Limb (tissue), 2 donors: Measurements from ENCODE around the gene GPRIN2.
"Not testable (repeated sequence)": the region's sequence is repeated elsewhere in the genome, so short reads cannot be mapped to it uniquely, and the experiment has no call there.

Experiments
- DNase-seq, 2 donors: peaks; one replicate each; pipeline ENCODE4 v3.0.0-alpha.2; 2016; ENCODE audit errors: extremely low spot score in 2 of 2

GPRIN2 gene

GRCh38 chr10:46523119-46523961, 33.1 kb downstream of the GPRIN2 start:
- DNase-seq, result no peak

GRCh38 chr10:46522295-46523118, 34.0 kb downstream of the GPRIN2 start:
- no peak for DNase-seq

GRCh38 chr10:46520941-46521340, 35.5 kb downstream of the GPRIN2 start:
- peak in 1 of 2 donors; percentile 62 for DNase-seq

GRCh38 chr10:46520381-46520780, 36.1 kb downstream of the GPRIN2 start:
- DNase-seq, result no peak

- DNase-seq, result no peak
These were observed 38.3 kb downstream of the GPRIN2 start for GRCh38 chr10:46518028-46518725.

GRCh38 chr10:46517541-46517940, 38.9 kb downstream of the GPRIN2 start:
- no peak for DNase-seq

GRCh38 chr10:46516660-46517416, 39.6 kb downstream of the GPRIN2 start:
- peak; percentile 24 to 60 for DNase-seq

- DNase-seq, result peak in 1 of 2 donors; percentile 21
These were observed 40.7 kb downstream of the GPRIN2 start for GRCh38 chr10:46515793-46516192.

GRCh38 chr10:46515366-46515765, 41.1 kb downstream of the GPRIN2 start:
- DNase-seq, result no peak

GRCh38 chr10:46514899-46515298, 41.6 kb downstream of the GPRIN2 start:
- no peak for DNase-seq

- DNase-seq, result peak in 1 of 2 donors; percentile 17
These were observed 42.0 kb downstream of the GPRIN2 start for GRCh38 chr10:46514431-46514861.

- DNase-seq, result not testable (repeated sequence)
These were observed 43.1 kb downstream of the GPRIN2 start for GRCh38 chr10:46513333-46513732.

- DNase-seq, result not testable (repeated sequence)
These were observed 43.7 kb downstream of the GPRIN2 start for GRCh38 chr10:46512725-46513124.

- not testable (repeated sequence) for DNase-seq
These were observed 44.5 kb downstream of the GPRIN2 start for GRCh38 chr10:46512002-46512401.
